OCI-LY3 (cell line): ENCODE results near the gene ZCCHC4.

Experiments used
- H2AFZ ChIP-seq: fragments of 200-600, 300-600 bp; shearing (Covaris generic); 2 replicates; pipeline ENCODE4 v1.6.0; 2014; ENCODE audit warnings: antibody characterized with exemption, low read depth, low read length
- H3K27ac ChIP-seq: fragments of 200-600, 300-600 bp; sonication (generic); 2 replicates; pipeline ENCODE4 v1.5.1; 2014; ENCODE audit warnings: mild to moderate bottlenecking, low read length, moderate library complexity, mixed read lengths
- H3K27me3 ChIP-seq: fragments of 200-600, 300-600 bp; sonication (generic); 2 replicates; pipeline ENCODE4 v1.6.1; 2014; ENCODE audit warnings: low read depth, low read length, mixed read lengths
- H3K36me3 ChIP-seq: fragments of 200-600, 300-600 bp; sonication (generic); replicated peaks from 2 replicates; pipeline ENCODE3; 2014; ENCODE audit warnings: low read depth, low read length, mixed read lengths
- H3K4me1 ChIP-seq: fragments of 300-600, 200-600 bp; sonication (generic); 2 replicates; pipeline ENCODE4 v1.6.1; 2014; ENCODE audit warnings: low read length, mixed read lengths
- H3K4me2 ChIP-seq: fragments of 200-600, 300-600 bp; sonication (generic); 2 replicates; pipeline ENCODE4 v1.6.1; 2014; ENCODE audit warnings: low read length, mixed read lengths
- H3K4me3 ChIP-seq: fragments of 300-600, 200-600 bp; sonication (generic); 2 replicates; pipeline ENCODE4 v1.5.1; 2014; ENCODE audit warnings: antibody characterized with exemption, mild to moderate bottlenecking, low read length, moderate library complexity
- H3K79me2 ChIP-seq: fragments of 300-600, 200-600 bp; shearing (Covaris generic); 2 replicates; pipeline ENCODE4 v1.6.1; 2014; ENCODE audit warnings: mild to moderate bottlenecking, low read length, mixed read lengths
- H3K9ac ChIP-seq: fragments of 300-600, 200-600 bp; shearing (Covaris generic); 2 replicates; pipeline ENCODE4 v1.6.0; 2014; ENCODE audit warnings: mild to moderate bottlenecking, low read length, moderate library complexity
- H3K9me3 ChIP-seq: fragments of 200-600, 300-600 bp; shearing (Covaris generic); 2 replicates; pipeline ENCODE4 v1.6.1; 2014; ENCODE audit warnings: low read length, mixed read lengths; ENCODE audit not compliant: insufficient read depth
- H4K20me1 ChIP-seq: fragments of 200-600, 300-600 bp; sonication (generic); 2 replicates; pipeline ENCODE4 v1.6.1; 2016; ENCODE audit warnings: low read length, mixed read lengths; ENCODE audit not compliant: insufficient read depth
- CTCF ChIP-seq: fragments of 200-600, 300-600 bp; sonication (generic); IDR thresholded peaks from 2 replicates; pipeline ENCODE4 v1.5.1; 2014; ENCODE audit warnings: antibody characterized with exemption, low read length, low read depth
- EZH2phosphoT487 ChIP-seq: fragments of 200-600 bp; shearing (Covaris generic); IDR thresholded peaks from 2 replicates; pipeline ENCODE4 v1.6.1; 2018; ENCODE audit warnings: antibody characterized with exemption, mixed run types, low read depth

Gene ZCCHC4

GRCh38 chr4:25406081-25406692, 93.6 kb downstream of the ZCCHC4 start:
- Histone ChIP-seq H3K4me3 (no peak overlapping the region), H3K9me3 (no peaks in the 10 kb centered on the region), H3K4me2 (no peak overlapping the region), H3K9ac (no peak overlapping the region), H2AFZ (no peak overlapping the region), H3K79me2 (no peaks in the 10 kb centered on the region), H3K4me1 (no peaks in the 10 kb centered on the region), H3K27ac (no peak overlapping the region), H3K27me3 (no peaks in the 10 kb centered on the region), H3K36me3 (peaks cover 41% of the 10 kb centered on the region), H4K20me1 (no peaks in the 10 kb centered on the region)
- TF ChIP-seq CTCF (no peak), EZH2phosphoT487 (no peak)

- no peaks in the 10 kb centered on the region for H3K4me1 ChIP-seq
- no peaks in the 10 kb centered on the region for H3K9me3 ChIP-seq
- H3K4me3 ChIP-seq = no peak overlapping the region
- H3K27me3 ChIP-seq = no peaks in the 10 kb centered on the region
- peaks cover 26% of the 10 kb centered on the region for H3K36me3 ChIP-seq
- no peaks in the 10 kb centered on the region for H4K20me1 ChIP-seq
- no peaks in the 10 kb centered on the region for H3K79me2 ChIP-seq
- no peak overlapping the region for H3K9ac ChIP-seq
- TF ChIP-seq EZH2phosphoT487 = no peak
- TF ChIP-seq CTCF = no peak
- H3K27ac ChIP-seq = no peak overlapping the region
- H3K4me2 ChIP-seq = no peak overlapping the region
- H2AFZ ChIP-seq = no peak overlapping the region
Measured at GRCh38 chr4:25410820-25411529, 98.4 kb downstream of the ZCCHC4 start.

- Histone ChIP-seq H3K79me2 (no peaks in the 10 kb centered on the region), H4K20me1 (no peaks in the 10 kb centered on the region), H3K4me3 (no peak overlapping the region), H3K4me1 (no peaks in the 10 kb centered on the region), H3K4me2 (no peak overlapping the region), H3K36me3 (peaks cover 20% of the 10 kb centered on the region), H2AFZ (no peak overlapping the region), H3K27me3 (no peaks in the 10 kb centered on the region), H3K9me3 (no peaks in the 10 kb centered on the region), H3K27ac (no peak overlapping the region), H3K9ac (no peak overlapping the region)
- TF ChIP-seq CTCF (no peak), EZH2phosphoT487 (no peak)
Measured at GRCh38 chr4:25413261-25413660, 100.7 kb downstream of the ZCCHC4 start.

GRCh38 chr4:25417014-25417413, 104.4 kb downstream of the ZCCHC4 start:
- H2AFZ ChIP-seq = no peak overlapping the region
- H4K20me1 ChIP-seq = no peaks in the 10 kb centered on the region
- H3K36me3 ChIP-seq = peaks cover 7% of the 10 kb centered on the region
- TF ChIP-seq EZH2phosphoT487 = no peak
- no peak for TF ChIP-seq CTCF
- H3K4me3 ChIP-seq = no peak overlapping the region
- no peaks in the 10 kb centered on the region for H3K27me3 ChIP-seq
- H3K9me3 ChIP-seq = no peaks in the 10 kb centered on the region
- H3K9ac ChIP-seq = no peak overlapping the region
- no peaks in the 10 kb centered on the region for H3K4me1 ChIP-seq
- no peak overlapping the region for H3K4me2 ChIP-seq
- no peaks in the 10 kb centered on the region for H3K79me2 ChIP-seq
- H3K27ac ChIP-seq = no peak overlapping the region
